ENCODE data around the gene EVA1B.

The EVA1B gene

DNA sequence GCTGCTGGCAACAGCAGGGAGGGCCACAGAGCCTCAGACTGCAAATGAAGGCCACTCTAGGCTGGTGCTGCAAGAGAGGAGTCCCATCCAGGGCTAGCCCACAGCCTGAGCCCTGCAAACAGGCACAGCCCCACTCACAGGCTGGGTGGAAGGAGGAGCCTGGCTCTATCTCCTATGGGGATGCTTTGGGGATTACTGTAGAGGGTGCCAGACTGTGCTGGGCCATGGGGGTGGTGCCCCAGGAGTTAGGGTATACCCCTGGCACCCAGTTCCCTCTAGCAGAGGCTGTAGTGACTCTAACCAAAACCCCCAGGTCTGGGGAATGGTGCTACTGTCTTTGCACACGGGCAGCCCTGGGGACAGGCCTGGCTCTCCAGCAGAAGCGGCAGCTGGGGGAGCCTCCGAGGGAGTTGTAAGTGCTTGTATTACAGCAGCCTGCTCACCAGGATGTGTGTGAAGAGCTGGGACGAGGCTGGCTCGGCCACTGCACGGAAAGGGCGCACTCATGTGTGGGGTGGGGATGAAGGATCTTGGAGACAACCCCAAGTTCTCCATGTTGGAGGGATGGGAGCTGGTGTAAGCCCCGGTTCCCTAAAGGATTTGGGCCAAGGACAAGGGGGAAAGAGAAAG is 23.4 kb upstream of the EVA1B start:
- no peak for DNase-seq (ENCODE audit: low read depth)
- TF ChIP-seq, protein P1, sequence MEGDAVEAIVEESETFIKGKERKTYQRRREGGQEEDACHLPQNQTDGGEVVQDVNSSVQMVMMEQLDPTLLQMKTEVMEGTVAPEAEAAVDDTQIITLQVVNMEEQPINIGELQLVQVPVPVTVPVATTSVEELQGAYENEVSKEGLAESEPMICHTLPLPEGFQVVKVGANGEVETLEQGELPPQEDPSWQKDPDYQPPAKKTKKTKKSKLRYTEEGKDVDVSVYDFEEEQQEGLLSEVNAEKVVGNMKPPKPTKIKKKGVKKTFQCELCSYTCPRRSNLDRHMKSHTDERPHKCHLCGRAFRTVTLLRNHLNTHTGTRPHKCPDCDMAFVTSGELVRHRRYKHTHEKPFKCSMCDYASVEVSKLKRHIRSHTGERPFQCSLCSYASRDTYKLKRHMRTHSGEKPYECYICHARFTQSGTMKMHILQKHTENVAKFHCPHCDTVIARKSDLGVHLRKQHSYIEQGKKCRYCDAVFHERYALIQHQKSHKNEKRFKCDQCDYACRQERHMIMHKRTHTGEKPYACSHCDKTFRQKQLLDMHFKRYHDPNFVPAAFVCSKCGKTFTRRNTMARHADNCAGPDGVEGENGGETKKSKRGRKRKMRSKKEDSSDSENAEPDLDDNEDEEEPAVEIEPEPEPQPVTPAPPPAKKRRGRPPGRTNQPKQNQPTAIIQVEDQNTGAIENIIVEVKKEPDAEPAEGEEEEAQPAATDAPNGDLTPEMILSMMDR (conservative IDR thresholded peaks at IDR 0.05; ENCODE audit: low read depth, low read length): no peak
- H3K4me3 ChIP-seq (ENCODE audit: low read length): no peak overlapping the region

DNA sequence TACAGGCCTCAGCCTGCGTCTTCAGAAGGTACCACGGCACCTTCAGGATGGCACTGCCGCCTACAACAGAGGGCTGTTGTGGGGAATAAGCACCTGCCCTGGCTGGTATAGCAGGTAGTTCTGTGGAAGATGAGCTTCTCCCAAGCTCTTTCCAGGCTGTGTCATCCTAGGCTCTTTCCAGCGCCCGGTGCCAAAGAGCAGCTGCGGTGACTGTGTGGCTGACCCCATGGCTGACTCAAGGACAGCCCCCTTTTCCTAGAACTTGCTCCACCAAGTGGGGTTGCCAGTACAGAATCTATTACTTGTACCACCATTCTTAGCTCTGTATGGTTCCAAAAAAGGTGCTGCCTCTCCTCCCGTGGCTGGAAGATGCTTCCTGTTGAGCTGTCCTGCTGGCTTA is 21.9 kb upstream of the EVA1B start:
- TF ChIP-seq, protein P1 (conservative IDR thresholded peaks at IDR 0.05; ENCODE audit: low read depth, low read length): no peak
- no peak overlapping the region for H3K4me3 ChIP-seq (ENCODE audit: low read length)
- no peak for DNase-seq (ENCODE audit: low read depth)

DNA sequence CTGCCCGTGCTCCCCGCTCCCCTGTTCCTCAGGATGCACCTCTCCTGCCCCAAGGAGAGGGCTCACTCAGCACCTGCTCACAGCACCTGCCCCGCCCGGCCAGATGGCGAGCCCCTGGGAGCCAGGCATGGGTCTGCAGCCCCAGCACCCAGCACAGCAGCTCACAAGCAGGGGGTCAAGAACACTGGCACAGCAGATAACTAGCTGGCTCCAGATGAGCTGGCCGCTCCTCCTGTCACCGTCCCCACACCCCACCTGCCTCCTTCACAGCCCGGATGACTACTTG is 20.9 kb upstream of the EVA1B start:
- no peak overlapping the region for H3K4me3 ChIP-seq (ENCODE audit: low read length)
- DNase-seq (ENCODE audit: low read depth): no peak
- TF ChIP-seq, protein P1 (conservative IDR thresholded peaks at IDR 0.05; ENCODE audit: low read depth, low read length): no peak

DNA sequence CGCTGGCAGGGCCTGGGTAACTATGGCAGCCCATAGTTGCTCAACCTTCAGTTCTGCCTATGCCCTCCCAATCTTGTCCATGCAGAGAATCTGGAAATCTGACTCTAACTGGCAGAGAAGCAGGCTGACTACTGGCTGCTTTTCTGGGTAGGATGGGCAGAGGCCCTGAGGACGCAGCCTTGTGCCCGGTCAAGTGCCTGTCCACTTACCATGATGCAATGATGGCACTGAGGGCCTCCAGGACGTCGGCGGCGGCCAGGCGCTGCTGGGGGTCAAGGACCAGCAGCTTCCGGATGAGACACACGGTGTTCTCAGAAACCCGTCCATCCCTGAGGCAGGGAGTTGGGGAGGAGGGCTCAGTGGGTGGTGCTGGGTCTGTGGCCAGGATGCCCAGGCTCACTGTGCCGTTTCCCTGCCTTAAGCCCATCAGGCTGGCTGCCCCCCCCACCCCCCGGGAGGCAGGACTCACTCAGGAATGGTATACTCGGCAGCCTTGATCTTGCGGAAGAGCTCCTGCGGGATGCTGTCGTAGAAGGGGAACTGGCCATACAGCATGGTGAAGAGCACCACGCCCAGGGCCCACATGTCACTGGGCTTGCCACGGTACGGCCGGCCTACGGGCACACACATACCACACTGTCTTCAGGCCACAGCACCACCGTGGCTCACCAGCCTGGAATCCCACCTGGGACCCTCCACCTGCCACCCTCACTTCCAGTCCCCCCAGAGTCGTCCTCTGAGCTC is 20.4 kb upstream of the EVA1B start:
- no peak overlapping the region for H3K4me3 ChIP-seq (ENCODE audit: low read length)
- TF ChIP-seq, protein P1 (conservative IDR thresholded peaks at IDR 0.05; ENCODE audit: low read depth, low read length): no peak
- DNase-seq (ENCODE audit: low read depth): no peak

DNA sequence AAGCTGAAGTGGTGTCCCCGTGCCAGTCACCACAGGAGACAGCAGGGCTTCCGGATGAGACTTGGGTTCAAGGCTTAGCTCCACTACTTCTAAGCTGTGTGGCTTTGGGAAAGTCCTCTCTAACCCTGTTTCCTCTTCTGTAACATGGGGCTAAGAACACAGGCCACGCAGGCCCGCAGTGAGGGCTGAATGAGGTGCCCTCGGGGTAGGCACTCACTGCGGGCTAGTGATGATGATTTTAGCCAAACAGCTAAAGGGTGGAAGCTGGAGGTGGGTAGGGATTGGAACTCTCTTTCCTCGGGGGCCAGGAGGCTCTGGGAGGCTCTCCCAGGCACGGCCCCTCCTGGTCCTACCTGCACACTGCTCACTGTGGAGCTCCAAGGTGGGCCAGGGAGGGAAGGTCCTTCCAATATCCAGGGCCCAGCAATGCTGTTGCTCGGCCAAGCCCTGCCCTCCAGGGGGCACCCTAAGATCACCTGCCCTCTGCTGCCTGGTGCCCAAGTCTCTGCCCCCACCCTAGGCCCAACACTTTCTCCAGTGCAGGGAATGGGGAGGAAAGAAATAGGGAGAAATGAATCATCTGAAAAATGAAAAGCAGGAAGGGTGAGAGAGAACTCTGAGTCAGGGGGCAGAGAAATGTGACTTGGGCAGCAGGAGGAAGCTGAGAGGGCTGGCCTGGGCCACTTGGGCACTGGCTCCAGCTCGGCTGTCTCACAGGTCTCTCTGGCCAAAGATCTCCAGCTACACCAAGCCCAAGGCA is 19.2 kb upstream of the EVA1B start:
- no peak for DNase-seq (ENCODE audit: low read depth)

DNA sequence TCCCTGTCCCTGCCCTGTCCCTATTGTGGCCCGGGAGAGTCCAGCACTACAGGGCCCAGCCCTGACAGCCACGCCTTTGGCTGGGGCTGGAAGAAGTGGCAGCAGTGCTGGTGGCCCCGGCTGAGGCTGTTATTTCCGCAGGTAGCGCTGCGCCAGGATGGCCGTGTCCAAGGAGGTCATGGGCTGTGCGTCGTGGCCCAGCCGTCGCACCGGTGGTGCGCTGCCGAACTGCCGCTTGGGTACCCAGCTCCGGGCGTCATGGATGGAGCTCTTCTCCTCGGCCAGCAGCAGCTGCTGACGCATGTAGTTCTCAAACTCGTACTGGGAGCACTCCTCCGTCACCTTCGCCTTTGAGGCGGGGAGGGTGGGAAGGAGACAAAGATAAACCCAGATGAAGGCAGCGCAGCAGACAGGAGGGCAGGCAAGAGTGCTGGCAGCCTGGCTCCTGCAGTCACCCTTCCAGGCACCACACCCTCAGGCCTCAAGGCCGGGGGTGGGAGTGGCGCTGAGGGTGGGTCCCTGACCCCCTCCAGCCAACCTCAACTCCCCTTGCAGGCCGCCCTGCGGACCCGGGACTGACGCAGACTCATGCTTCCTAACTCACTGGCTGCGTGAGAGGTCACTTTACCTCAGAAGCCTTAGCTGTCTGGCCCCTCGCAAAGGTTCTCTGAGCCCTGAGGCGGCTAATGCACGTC is 18.3 kb upstream of the EVA1B start:
- no peak overlapping the region for H3K4me3 ChIP-seq (ENCODE audit: low read length)
- no peak for DNase-seq (ENCODE audit: low read depth)
- TF ChIP-seq, protein P1 (conservative IDR thresholded peaks at IDR 0.05; ENCODE audit: low read depth, low read length): no peak

More for the DNA sequence above, 19.2 kb upstream of the EVA1B start:
- no peak overlapping the region for H3K4me3 ChIP-seq (ENCODE audit: low read length)
- TF ChIP-seq, protein P1 (conservative IDR thresholded peaks at IDR 0.05; ENCODE audit: low read depth, low read length): peak; percentile 84

All from retinal pigment epithelial cell (primary cell).